Activated CD8-positive, alpha-beta memory T cell treated with anti-CD3 and anti-CD28 coated beads for 24 hours (primary cell): ENCODE measurements around the gene CREM.
"Not testable (repeated sequence)": the region's sequence is repeated elsewhere in the genome, so short reads cannot be mapped to it uniquely, and the experiment has no call there.

Experiments
- DNase-seq: peaks from one replicate; pipeline ENCODE4 v3.0.0-alpha.2; 2020

The CREM gene

GRCh38 chr10:35126530-35127288 lies at the start of gene CREM:
TSS of gene CREM (plus strand) at chr10:35126846. CDS start at chr10:35137836, 10,990 bp downstream.
- peak; percentile 99 for DNase-seq

- DNase-seq: no peak
Observed at GRCh38 chr10:35079265-35079664, 47.4 kb upstream of the CREM start.

GRCh38 chr10:35079763-35080162 lies 46.9 kb upstream of the CREM start:
- no peak for DNase-seq

GRCh38 chr10:35080261-35080660 lies 46.4 kb upstream of the CREM start:
- DNase-seq: not testable (repeated sequence)

DNA sequence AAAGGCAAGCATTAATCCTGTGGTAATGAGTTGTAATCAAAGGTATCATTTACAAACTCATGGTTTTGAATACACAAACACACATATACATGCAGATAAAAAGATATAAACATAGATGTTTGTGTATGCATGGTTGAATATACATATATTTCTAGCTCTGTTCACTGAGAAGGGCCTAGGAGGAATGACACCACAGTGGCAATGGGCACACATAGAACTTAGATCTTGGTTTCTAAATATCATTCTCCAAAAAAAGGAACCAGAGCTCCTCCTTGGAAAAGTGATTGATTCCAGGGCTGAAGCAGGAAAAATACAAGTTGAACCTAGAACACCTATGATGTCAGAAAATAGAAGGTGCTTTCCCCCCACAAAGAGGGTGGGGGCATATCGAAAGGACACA lies 43.4 kb upstream of the CREM start:
- no peak for DNase-seq

GRCh38 chr10:35089611-35090161 lies 37.0 kb upstream of the CREM start:
- no peak for DNase-seq

GRCh38 chr10:35090162-35090954 lies 36.3 kb upstream of the CREM start, which contains the start of gene CUL2:
TSS of gene CUL2 (minus strand) at chr10:35090341. CDS start at chr10:35071317, 19,024 bp downstream.
- peak; percentile 98 for DNase-seq

GRCh38 chr10:35091994-35092790 lies 34.5 kb upstream of the CREM start:
- DNase-seq: no peak

DNA sequence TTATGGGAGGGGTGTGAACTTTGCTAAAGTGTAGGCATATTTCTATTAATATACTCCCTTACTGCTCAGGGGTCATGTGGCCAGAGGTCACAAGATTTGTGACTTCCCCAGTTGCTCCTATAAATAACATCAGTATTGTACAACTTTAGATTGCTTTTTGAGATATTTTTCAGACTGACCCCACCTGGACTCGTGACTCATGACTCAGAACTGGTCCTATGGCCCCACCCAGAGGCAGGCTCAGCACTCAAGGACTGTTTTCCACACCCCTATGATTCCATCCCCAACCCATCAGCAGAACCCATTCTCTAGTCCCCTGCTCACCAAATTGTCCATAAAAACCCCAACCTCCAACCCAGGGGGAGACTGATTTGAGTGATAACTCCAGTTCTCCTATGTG lies 33.8 kb upstream of the CREM start:
- no peak for DNase-seq

DNA sequence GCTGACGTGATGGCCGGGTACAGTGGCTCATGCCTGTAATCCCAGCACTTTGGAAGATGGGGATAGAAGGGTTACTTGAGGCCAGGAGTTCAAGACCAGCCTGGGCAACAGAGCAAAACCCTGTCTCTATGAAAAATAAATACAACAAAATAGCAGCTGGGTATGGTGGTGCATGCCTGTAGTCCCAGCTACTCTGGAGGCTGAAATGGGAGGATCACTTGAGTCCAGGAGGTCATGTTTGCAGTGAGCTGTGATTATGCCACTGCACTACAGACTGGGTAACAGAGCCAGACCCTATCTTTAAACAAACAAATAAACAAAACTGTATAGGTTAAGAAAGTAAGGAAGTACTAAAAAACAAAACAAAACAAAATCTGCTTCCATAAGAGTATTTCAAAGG lies 30.3 kb upstream of the CREM start:
- no peak for DNase-seq

DNA sequence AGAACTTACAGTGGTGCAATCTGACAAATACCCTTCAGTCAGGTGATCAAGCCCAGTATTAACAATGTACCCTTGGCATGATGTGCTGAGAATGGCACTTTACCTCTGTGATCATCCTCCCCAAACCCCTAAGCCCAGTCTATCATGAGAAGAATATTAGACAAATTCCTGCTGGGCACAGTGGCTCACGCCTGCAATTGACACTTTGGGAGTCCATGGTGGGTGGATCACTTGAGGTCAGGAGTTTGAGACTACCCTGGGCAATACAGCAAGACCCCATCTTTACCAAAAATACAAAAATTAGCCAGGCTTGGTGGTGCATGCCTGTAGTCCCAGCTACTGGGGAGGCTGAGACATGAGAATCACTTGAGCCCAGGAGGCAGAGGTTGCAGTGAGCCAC lies 29.1 kb upstream of the CREM start:
- no peak for DNase-seq

DNA sequence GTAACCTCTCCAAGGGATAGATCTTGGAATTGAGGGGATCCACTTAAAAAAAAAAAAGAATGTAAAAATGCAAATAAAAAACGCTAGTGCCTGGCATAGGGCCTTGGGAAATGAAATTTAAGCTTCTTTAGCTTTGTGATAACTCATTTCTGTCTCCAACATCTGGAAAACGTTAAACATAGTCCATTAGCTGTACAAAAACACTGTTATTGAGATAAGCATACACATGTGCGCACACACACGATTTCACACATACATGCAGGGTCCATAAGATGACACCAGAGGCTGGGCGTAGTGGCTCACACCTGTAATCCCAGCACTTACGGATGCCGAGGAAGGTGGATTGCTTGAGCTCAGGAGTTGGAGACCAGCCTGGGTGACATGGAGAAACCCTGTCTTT lies 22.8 kb upstream of the CREM start:
- DNase-seq: no peak

GRCh38 chr10:35112571-35112970 lies 14.1 kb upstream of the CREM start:
- no peak for DNase-seq

DNA sequence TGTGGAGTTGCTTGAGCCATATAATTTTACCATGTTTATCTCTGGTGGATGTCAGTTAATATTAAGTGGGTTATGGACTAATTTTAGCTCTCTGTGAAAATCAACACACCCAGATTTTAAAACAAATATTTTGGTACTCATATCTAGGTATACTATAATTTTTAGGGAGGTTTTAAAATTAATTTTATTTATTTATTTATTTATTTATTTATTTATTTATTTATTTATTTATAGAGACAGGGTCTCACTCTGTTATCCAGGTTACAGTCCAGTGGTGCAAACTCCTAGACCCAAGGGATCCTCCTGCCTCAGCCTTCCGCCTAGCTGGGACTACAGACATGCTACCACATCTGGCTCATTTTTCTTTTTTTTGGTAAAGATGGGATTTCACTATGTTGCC lies 7.3 kb upstream of the CREM start:
- no peak for DNase-seq

- no peak for DNase-seq
Observed at GRCh38 chr10:35124540-35124939, 2.1 kb upstream of the CREM start.

GRCh38 chr10:35126062-35126529 lies 550 bp upstream of the CREM start:
- DNase-seq: no peak

- peak; percentile 87 for DNase-seq
Observed at GRCh38 chr10:35127289-35127891, 744 bp downstream of the CREM start.

DNA sequence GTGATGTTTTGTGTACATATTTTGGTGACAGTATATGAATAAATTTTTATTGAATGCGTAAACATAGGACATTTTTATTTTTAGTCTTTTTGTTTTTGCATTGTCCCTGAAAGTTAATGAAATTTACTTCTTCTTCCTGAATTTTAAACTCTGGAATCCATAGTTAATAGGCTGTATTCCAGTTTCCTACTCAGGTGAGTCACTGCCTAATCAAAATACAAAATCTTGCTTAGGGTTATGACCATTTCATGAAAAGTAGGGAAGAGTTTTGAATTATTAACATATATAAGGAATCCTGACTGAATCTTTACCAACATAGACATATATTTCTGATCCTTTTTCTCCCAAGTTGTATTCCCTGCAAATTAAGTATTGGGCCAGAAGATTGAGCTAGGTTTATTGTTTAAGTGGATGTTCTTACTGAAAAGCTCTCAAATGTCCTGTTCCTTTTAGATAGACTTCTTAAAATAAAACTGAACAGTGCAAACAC lies 2.6 kb downstream of the CREM start:
- no peak for DNase-seq

DNA sequence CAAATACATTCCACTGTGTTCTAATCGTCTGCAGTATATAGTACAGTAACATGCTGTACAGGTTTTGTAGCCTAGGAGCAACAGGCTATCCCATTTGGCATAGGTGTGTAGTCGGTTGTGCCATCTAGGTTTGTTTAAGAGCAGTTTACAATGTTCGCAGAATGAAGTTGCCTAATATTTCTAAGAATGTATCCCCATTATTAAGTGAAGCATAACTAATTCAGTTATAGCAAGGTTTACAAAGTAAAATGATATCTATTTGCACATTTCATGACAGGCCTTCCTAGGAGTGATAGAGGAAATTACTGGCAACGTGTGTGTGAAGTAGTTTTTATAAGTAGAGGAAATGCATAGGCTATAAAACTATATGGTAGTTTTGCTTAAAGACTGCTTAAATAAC lies 4.0 kb downstream of the CREM start:
- no peak for DNase-seq

DNA sequence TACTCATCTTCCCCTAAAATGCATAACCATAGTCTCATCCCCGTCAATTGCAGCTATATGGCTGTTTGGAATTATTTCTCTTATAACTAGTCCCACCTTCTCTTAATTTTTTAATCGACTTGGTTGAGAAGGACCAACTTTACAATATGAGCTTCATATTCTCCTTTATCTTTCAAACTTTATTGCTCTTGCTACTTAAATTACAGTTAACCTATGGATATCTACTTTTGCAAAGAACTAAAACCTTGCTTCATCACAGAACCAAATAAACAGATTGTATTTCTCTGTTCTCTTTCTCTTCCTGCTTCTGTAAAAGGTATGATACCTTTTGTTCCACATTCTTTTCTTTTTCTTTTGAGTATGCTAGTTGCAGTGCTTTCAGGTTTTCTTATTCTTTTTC lies 6.1 kb downstream of the CREM start:
- no peak for DNase-seq

DNA sequence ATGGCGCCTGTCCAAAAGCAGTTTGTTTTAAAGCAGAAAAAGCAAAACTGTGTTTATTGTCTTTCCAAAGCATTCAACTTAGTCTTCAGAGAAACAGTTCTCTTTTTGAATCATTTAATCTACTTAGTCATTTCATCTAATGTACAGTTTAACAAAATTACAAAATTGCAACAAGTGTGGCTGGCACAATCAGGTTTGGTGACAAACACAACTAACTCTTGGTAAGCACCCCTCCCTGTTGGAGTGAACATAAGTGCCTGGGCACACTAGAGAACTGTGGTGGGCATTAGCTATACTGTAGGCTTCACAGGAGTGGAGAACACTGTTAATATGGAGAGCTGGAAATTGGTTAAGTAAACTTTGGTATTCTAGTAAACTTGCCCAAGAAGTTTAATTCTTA lies 6.9 kb downstream of the CREM start:
- no peak for DNase-seq

DNA sequence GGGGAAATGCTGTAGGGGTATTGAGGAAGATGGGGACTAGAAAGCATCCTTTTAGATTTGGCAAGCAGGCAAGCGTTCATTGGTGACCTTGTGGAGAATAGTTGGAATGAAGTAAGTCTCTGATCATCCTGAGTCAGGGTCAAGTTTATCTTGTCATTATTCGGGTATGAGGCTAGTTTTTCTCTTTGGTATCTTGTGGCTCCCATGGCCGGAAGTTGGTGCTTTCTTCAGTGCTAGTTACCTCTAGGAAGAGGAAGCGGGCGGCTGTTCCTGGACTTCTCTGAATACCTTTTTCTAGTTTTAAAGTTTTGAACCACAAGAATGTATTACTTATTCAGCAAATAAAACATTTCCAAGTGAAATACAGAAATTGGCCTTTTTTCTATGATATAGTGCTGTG lies 9.2 kb downstream of the CREM start:
- no peak for DNase-seq
